Ectodermal cell (in vitro differentiated cells): Measurements from ENCODE around the gene PDCD11.

ENCODE experiments used
- H3K27ac ChIP-seq: 2 replicates; pipeline ENCODE4 v1.7.0; 2013; ENCODE audit warnings: mild to moderate bottlenecking, low read depth, low read length; ENCODE audit not compliant: insufficient read depth, poor library complexity, severe bottlenecking
- H3K27me3 ChIP-seq: 2 replicates; pipeline ENCODE4 v1.7.0; 2013; ENCODE audit warnings: mild to moderate bottlenecking, low read length; ENCODE audit not compliant: insufficient read depth, control insufficient read depth, poor library complexity, severe bottlenecking
- H3K36me3 ChIP-seq: one replicate; pipeline ENCODE4 v1.7.0; 2013; ENCODE audit warnings: low read length; ENCODE audit not compliant: control insufficient read depth, insufficient read depth
- H3K4me1 ChIP-seq: one replicate; pipeline ENCODE4 v1.7.0; 2013; ENCODE audit warnings: low read length; ENCODE audit not compliant: control insufficient read depth, insufficient read depth
- H3K4me3 ChIP-seq: 2 replicates; pipeline ENCODE4 v1.7.0; 2013; ENCODE audit warnings: low read depth, low read length, control low read depth; ENCODE audit not compliant: insufficient read depth
- H3K9me3 ChIP-seq: 2 replicates; pipeline ENCODE4 v1.7.0; 2013; ENCODE audit warnings: mild to moderate bottlenecking, low read length, moderate library complexity; ENCODE audit not compliant: control insufficient read depth
- WGBS, 2 experiments: methylation state at CpG; one replicate each; pipeline ENCODE4 v1.1.7; 2013; ENCODE audit warnings: missing lambda C conversion rate in 2 of 2; 5-methylcytosine and 5-hydroxymethylcytosine counted together

The PDCD11 gene

DNA sequence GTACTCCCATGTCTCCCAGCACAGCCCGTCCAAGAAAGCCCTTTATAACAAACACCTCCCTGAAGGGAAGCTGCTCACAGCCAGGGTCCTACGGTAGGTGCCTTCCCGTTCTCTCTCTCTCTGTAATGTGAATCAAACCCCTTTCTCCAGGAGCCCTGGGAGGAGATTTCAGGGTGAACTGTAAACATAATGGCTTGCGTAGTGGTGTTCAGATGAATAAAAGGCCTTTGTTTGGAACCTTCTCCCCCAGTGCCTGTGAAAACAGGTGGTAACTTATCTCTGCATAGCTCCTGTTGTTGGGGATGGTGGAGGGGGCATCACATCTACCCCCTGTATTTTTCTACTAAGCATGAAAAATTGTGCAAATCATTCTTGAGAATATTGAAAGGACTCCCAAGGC, 43.4 kb downstream of the PDCD11 start:
- peaks cover 39% of the 10 kb centered on the region for H3K36me3 ChIP-seq
- H3K27me3 ChIP-seq, result no peaks in the 10 kb centered on the region
- WGBS, 2 experiments, result 84 to 88% methylated on average over 4 of the region's 4 CpGs
- no peaks in the 10 kb centered on the region for H3K4me1 ChIP-seq
- H3K27ac ChIP-seq, result no peak overlapping the region
- no peak overlapping the region for H3K4me3 ChIP-seq
- H3K9me3 ChIP-seq, result no peaks in the 10 kb centered on the region

DNA sequence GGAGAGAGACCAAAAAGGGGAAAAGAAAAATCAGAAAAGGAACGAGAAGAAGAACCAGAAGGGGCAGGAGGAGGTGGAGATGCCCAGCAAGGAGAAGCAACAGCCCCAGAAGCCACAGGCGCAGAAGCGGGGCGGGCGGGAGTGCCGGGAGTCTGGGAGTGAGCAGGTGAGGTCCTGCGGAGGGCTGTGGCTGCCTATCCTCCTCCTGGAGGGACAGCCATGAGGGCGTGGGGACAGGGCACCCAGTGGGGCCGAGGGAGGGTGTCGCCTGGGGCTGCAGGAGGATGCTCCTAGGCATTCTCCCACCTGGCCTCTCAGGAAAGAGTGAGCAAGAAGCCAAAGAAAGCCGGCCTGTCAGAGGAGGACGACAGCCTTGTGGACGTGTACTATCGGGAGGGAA, 44.0 kb downstream of the PDCD11 start:
- Histone ChIP-seq H3K27ac (no peak overlapping the region), H3K4me3 (no peak overlapping the region), H3K4me1 (no peaks in the 10 kb centered on the region), H3K36me3 (peaks cover 44% of the 10 kb centered on the region), H3K27me3 (no peaks in the 10 kb centered on the region), H3K9me3 (no peaks in the 10 kb centered on the region)
- WGBS, 2 experiments, result 95 to 96% methylated on average over 14 of the region's 14 CpGs

DNA sequence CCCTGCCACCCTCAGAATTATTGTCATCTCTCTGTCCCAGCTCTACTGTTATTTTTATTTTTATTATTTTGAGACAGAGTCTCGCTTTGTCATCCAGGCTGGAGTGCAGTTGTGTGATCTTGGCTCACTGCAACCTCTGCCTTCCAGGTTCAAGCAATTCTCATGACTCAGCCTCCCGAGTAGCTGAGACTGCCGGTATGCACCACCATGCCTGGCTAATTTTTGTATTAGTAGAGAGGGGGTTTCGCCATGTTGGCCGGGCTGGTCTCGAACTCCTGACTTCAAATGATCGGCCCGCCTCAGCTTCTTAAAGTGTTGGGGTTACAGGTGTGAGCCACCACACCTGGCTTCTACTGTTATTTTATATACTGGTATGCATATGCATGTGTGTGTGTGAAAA, 44.8 kb downstream of the PDCD11 start:
- Histone ChIP-seq H3K27ac (no peak overlapping the region), H3K27me3 (no peaks in the 10 kb centered on the region), H3K36me3 (peaks cover 47% of the 10 kb centered on the region), H3K9me3 (no peaks in the 10 kb centered on the region), H3K4me1 (no peaks in the 10 kb centered on the region), H3K4me3 (no peak overlapping the region)
- WGBS, 2 experiments, result 96 to 97% methylated on average over 8 of the region's 8 CpGs

DNA sequence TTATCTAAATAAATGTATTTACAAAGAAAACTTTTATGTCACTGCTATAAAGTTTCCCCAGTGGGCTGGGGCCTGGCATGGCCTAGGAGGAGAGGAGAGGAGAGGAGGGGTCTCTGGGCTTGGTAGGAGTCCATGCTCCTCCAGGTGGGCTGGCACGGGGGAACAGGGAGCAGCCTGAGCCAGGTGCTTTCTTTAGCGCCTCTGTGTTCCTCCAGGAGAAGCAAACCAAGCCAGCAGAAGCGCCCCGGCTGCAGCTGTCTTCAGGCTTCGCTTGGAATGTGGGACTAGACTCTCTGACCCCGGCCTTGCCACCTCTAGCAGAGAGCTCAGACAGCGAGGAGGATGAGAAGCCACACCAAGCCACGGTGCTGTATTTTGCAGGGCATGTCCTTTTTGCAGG, 45.2 kb downstream of the PDCD11 start:
- Histone ChIP-seq H3K36me3 (peaks cover 43% of the 10 kb centered on the region), H3K4me3 (no peak overlapping the region), H3K4me1 (no peaks in the 10 kb centered on the region), H3K27me3 (no peaks in the 10 kb centered on the region), H3K27ac (no peak overlapping the region), H3K9me3 (no peaks in the 10 kb centered on the region)
- 94 to 96% methylated on average over 8 of the region's 8 CpGs for WGBS, 2 experiments

DNA sequence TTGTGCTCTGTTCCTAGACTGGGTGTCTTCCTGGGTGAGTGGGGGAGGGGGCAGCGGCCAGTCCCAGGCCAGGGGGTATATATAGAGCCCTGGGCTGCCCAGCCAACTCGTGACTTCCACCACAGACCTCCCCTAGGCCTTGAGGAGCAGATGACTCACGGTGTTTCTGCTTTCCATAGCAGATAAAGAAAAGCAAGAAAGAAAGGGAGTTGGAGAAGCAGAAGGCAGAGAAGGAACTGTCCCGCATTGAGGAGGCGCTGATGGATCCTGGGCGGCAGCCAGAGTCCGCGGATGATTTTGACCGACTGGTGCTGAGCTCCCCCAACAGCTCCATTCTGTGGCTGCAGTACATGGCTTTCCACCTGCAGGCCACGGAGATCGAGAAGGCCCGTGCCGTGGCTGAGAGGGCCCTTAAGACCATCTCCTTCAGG, 45.6 kb downstream of the PDCD11 start:
- WGBS, 2 experiments, result 95 to 96% methylated on average over 13 of the region's 13 CpGs
- H3K27ac ChIP-seq, result no peak overlapping the region
- H3K36me3 ChIP-seq, result peaks cover 43% of the 10 kb centered on the region

DNA sequence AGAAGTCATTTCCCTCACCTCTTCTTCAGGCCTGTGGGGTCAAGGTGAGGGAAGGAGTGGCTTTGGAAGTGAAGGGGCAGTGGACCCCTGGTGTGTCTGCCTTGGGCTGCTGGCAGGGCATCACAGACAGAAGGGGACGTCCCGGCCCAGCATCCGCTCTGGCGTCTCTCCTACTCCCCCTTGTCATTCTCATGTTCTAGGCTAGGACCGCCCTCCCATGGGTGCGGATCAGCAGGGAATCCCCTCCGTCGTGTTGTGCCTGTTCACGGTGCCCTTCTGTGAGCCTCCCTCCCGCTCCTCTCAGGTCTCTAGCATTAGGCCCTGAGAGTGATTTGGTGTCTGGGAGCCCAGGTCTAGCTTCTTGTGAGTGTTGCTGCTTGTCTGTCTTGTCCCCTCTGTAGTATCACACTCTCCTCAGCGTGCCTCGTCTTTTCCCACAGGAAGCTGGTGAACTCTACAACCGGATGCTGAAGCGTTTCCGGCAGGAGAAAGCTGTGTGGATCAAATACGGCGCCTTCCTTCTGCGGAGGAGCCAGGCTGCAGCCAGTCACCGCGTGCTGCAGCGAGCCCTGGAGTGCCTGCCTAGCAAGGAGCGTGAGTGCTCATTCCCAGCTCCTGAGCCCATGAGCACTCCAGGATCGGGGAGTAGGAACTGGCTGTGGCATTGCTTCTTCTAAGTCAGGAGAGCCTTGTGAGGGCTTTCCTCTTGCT, 47.2 kb downstream of the PDCD11 start:
- WGBS, 2 experiments, result 94 to 96% methylated on average over 23 of the region's 23 CpGs
- H3K4me1 ChIP-seq, result no peaks in the 10 kb centered on the region
- no peaks in the 10 kb centered on the region for H3K27me3 ChIP-seq
- H3K27ac ChIP-seq, result no peak overlapping the region
- peaks cover 35% of the 10 kb centered on the region for H3K36me3 ChIP-seq
- no peak overlapping the region for H3K4me3 ChIP-seq
- H3K9me3 ChIP-seq, result no peaks in the 10 kb centered on the region

More for the DNA sequence above, 45.6 kb downstream of the PDCD11 start:
- no peaks in the 10 kb centered on the region for H3K9me3 ChIP-seq
- no peaks in the 10 kb centered on the region for H3K27me3 ChIP-seq
- no peak overlapping the region for H3K4me3 ChIP-seq
- H3K4me1 ChIP-seq, result no peaks in the 10 kb centered on the region

DNA sequence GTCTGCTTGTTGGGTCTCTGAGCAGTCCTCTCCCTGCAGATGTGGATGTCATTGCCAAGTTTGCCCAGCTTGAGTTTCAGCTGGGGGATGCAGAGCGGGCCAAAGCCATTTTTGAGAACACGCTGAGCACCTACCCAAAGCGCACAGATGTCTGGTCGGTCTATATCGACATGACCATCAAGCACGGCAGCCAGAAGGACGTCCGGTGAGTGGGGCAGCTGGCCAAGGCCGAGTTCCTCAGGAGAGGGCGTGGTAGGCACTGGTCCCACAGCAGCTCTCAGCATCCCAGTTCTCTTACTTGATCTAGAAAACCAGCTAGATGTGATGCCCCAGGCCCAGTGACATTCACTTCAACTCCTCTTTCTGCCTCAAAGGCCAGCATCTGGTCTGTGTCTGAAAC, 48.1 kb downstream of the PDCD11 start:
- Histone ChIP-seq H3K27ac (no peak overlapping the region), H3K4me1 (no peaks in the 10 kb centered on the region), H3K36me3 (peaks cover 32% of the 10 kb centered on the region), H3K9me3 (no peaks in the 10 kb centered on the region), H3K27me3 (no peaks in the 10 kb centered on the region), H3K4me3 (no peak overlapping the region)
- 95 to 97% methylated on average over 10 of the region's 10 CpGs for WGBS, 2 experiments

DNA sequence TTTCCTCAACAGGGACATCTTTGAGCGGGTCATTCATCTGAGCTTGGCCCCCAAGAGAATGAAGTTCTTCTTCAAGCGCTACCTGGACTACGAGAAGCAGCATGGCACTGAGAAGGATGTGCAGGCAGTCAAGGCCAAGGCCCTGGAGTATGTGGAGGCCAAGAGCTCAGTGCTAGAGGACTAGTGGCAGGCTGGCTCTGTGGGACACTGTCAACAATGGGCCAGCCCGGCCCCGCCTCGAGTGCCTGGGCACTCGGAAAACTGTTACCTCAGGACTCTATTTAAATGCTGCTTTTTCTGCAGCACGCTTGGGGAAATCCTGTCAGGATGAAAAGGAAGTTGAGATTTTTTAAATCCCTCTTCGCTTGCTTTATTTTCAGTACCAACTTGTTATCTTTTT, 48.9 kb downstream of the PDCD11 start:
- Histone ChIP-seq H3K4me1 (no peaks in the 10 kb centered on the region), H3K27me3 (no peaks in the 10 kb centered on the region), H3K36me3 (peaks cover 30% of the 10 kb centered on the region), H3K9me3 (no peaks in the 10 kb centered on the region), H3K4me3 (no peak overlapping the region), H3K27ac (no peak overlapping the region)
- WGBS, 2 experiments, result 96% methylated on average over 9 of the region's 9 CpGs

DNA sequence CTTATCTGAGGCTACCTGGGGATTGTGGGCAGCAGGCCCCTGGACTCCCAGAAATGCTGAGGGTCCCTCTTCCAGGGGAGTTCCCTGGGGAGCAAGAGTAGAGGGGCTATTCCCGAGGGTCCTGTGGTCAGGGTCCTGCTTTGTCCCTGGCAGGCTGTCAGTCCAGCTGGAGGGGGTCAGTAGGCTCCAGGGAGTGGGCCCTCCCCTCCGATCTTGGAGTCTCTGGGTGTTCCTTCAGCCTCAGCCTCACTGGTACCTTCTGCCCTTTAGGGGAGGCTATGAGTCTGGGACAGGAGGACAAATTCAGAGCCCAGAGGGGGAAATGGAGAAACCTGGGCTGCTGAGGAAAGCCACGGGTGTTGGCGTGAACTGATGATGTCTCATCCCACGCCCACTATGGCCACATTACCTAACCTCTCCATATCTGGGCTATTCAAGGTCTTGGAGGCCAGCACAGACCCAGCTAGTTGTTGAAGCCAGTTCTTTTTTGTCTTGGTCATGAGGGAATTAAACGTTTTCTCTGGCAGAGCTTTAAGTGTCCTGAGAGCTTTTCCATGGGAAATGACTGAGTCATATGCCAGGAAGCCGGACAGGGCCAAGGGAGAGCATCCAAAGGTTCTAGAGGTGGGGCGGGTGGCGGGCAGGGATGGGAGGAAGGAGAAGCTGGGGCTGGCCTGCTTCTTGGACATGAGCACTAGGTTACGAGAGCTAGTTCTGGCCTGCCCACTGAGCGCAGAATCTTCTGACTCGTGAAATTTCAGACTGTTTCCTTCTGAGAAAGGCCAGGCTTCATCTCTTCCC, 49.5 kb downstream of the PDCD11 start:
- peaks cover 28% of the 10 kb centered on the region for H3K36me3 ChIP-seq
- H3K27me3 ChIP-seq, result no peaks in the 10 kb centered on the region
- no peak overlapping the region for H3K4me3 ChIP-seq
- no peak overlapping the region for H3K27ac ChIP-seq
- H3K4me1 ChIP-seq, result no peaks in the 10 kb centered on the region
- no peaks in the 10 kb centered on the region for H3K9me3 ChIP-seq
- 92% methylated on average over 12 of the region's 12 CpGs for WGBS, 2 experiments

DNA sequence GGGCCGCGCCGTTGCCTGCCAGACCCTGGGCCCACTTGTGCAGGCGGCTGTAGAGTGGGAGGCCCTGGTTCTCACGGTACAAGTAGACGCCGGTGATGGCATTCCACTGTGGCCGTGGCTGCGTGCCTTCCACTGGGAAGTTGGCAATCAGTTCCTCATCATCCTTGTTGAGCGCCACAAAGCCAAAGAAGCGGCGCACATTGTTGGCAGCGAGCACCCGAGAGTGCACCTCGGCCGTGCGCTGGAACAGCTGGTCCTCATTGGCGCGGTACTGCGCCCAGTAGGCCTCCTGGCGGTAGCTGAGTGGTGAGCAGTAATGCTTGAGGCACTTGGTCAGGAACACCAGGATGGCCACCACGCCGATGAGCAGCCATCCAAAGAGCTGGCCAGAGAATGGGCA, 50.8 kb downstream of the PDCD11 start:
- Histone ChIP-seq H3K4me3 (no peak overlapping the region), H3K36me3 (peaks cover 24% of the 10 kb centered on the region), H3K27me3 (no peaks in the 10 kb centered on the region), H3K9me3 (no peaks in the 10 kb centered on the region), H3K27ac (no peak overlapping the region), H3K4me1 (no peaks in the 10 kb centered on the region)
- 95 to 98% methylated on average over 23 of the region's 23 CpGs for WGBS, 2 experiments
